GM12864 (cell line): ENCODE results near the gene NEDD9.

Experiments used
- DNase-seq: peaks from one replicate; pipeline ENCODE4 v3.0.0-alpha.2; 2011; ENCODE audit warnings: low read depth
- H3K4me3 ChIP-seq: 2 replicates; pipeline ENCODE4 v1.5.1; 2011; ENCODE audit warnings: mild to moderate bottlenecking, low read depth, low read length, control low read depth
- CTCF ChIP-seq: IDR thresholded peaks from 2 replicates; pipeline ENCODE4 v1.5.1; 2011; ENCODE audit warnings: low read depth, mild to moderate bottlenecking, moderate library complexity, low read length, control low read depth, inconsistent platforms; ENCODE audit errors: missing control alignments

The NEDD9 gene

GRCh38 chr6:11250108-11250507 lies 17.6 kb upstream of the NEDD9 start:
- no peak for TF ChIP-seq CTCF
- DNase-seq: no peak
- no peak overlapping the region for H3K4me3 ChIP-seq

DNA sequence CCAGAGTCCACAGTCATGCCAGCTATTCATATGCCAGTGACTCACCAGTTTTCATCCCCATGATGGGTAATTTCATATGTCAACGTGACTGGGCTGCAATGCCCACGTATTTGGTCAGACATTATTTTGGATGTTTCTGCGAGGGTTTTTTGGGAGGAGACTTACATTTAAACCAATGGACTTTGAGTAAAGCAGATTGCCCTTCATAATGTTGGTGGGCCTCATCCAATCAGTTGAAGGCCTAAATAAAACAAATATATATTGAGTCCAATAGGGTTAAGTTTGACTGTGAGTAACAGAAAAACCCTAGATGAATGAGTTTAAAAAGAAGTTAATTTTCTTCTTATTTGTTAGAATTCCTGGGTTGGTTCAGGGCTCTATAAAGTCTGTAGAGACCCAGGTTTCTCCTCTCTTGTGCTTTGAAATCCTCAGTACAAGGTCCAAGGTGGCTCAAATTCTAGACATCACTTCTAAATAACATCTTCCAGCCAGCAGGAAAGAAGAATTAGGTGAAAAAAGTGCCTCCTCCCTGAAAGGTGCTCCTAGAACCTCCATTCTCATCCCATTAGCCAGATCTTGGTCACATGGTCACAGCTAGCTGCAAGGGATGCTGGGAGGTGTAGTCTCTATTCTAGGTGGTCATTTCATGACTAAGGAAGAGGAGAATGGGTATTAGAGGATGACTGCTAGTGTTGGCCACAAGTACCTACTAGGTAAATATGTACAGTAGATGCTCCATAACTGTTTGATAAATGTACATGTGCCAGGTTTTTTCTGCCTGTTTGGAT lies 16.7 kb upstream of the NEDD9 start:
- H3K4me3 ChIP-seq: no peak overlapping the region
- TF ChIP-seq CTCF: no peak
- no peak for DNase-seq

GRCh38 chr6:11246722-11247121 lies 14.3 kb upstream of the NEDD9 start:
- no peak for TF ChIP-seq CTCF
- DNase-seq: no peak
- H3K4me3 ChIP-seq: no peak overlapping the region

- no peak for TF ChIP-seq CTCF
- no peak for DNase-seq
- no peak overlapping the region for H3K4me3 ChIP-seq
These were observed 13.2 kb upstream of the NEDD9 start for GRCh38 chr6:11245381-11246256.

DNA sequence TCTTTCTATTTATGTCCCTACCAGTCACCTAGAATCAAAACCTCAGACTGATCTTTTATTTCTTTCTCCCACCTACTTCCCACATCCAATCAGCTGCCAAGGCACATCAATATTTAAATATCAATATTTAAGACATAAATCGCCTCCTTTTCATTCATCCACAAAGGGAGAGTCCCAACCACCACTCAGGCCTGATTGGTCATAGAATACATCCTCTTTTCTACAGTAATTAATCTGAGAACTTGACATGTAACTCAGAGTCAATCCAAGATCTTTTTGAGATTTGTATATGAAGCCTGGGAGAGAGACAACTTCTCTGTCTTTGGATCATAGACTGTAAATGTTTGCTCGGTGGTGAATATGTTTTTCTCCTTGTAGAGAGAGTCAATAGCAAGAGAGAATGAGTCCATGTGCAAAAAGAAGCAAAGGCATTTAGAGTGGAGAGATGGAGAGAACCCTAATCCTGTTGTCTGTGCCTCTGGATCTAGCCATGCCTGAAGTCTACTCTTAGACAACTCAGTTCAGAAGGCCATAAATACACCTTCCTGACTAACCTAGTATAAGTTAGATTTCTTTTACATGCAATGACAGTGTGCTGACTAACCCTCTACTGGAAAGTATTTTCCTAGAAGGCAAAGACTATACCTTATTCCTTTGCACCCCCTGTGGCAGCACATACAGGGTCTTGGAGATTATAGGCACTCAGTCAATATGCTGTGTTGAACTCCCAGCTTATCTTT lies 12.1 kb upstream of the NEDD9 start:
- no peak overlapping the region for H3K4me3 ChIP-seq
- TF ChIP-seq CTCF: no peak
- no peak for DNase-seq

GRCh38 chr6:11243861-11244260 lies 11.4 kb upstream of the NEDD9 start:
- H3K4me3 ChIP-seq: no peak overlapping the region
- TF ChIP-seq CTCF: no peak
- no peak for DNase-seq
